Breast epithelium (tissue), 4 donors: Measurements from ENCODE around the gene KCNMB2. TPM values are rescaled to one million over a fixed set of nuclear protein-coding genes. Genes with fewer than 3 reads are reported as not detected.
"Not testable (repeated sequence)": the region's sequence is repeated elsewhere in the genome, so short reads cannot be mapped to it uniquely, and the experiment has no call there.

Source experiments
- DNase-seq, 2 donors: peaks; one replicate each; pipeline ENCODE4 v3.0.0-alpha.2; 2019; ENCODE audit warnings: low spot score in 2 of 2
- H3K27ac ChIP-seq, 2 donors: fragments of 200-600 bp; sonication (generic) in 1 of 2; one replicate each; pipeline ENCODE4 v1.5.1; 2016 to 2019; ENCODE audit warnings: mild to moderate bottlenecking in 1 of 2
- H3K27me3 ChIP-seq, 2 donors: fragments of 200-600 bp; sonication (generic) in 1 of 2; one replicate each; pipeline versions ENCODE4 v1.5.1 to v1.6.0; 2017 to 2019; ENCODE audit warnings: control low read depth in 1 of 2, mild to moderate bottlenecking in 1 of 2
- H3K36me3 ChIP-seq: fragments of 200-600 bp; one replicate; pipeline ENCODE4 v1.5.1; 2019
- H3K4me1 ChIP-seq, 2 donors: fragments of 200-600 bp; sonication (generic); one replicate each; pipeline ENCODE4 v1.5.1; 2016 to 2019; ENCODE audit warnings: control low read depth in 1 of 2
- H3K4me3 ChIP-seq, 3 donors: fragments of 200-600 bp; sonication (generic); 1 replicate in 2 of 3; 2 replicates in 1 of 3; pipeline ENCODE4 v1.5.1; 2016 to 2019; ENCODE audit warnings: mild to moderate bottlenecking in 3 of 3, moderate library complexity in 2 of 3
- H3K9me3 ChIP-seq, 2 donors: fragments of 200-600 bp; sonication (generic) in 1 of 2; one replicate each; pipeline ENCODE4 v1.5.1; 2016 to 2019; ENCODE audit warnings: control low read depth in 1 of 2
- POLR2A ChIP-seq: fragments of 450-650 bp; IDR thresholded peaks from one replicate; pipeline ENCODE4 v1.6.1; 2016; ENCODE audit warnings: antibody characterized with exemption, mild to moderate bottlenecking, moderate library complexity
- POLR2AphosphoS5 ChIP-seq, 3 donors: sonication (generic); formaldehyde crosslinking; IDR thresholded peaks; one replicate each; pipeline ENCODE4 v1.6.1; 2017; ENCODE audit warnings: antibody characterized with exemption in 3 of 3
- intact Hi-C: fragments of 100-400 bp; cut with DNase I; formaldehyde crosslinking; loops from one replicate; pipeline ENCODE4 v1.15.1; 2023; ENCODE audit warnings: low total_unique reads
- total RNA-seq, 3 donors: library from RNA; depleted of rRNA; stranded (reverse); fragments of >200 nt; gene quantifications; one replicate each; pipeline ENCODE4 v1.1.0, GENCODE V29; 2016
- TF ChIP-seq, protein P1 (sequence below), 3 donors: fragments of 450-650 bp; IDR thresholded peaks; one replicate each; pipeline ENCODE4 v1.5.1; 2016 to 2017; ENCODE audit warnings: antibody characterized with exemption in 3 of 3, mild to moderate bottlenecking in 3 of 3, moderate library complexity in 3 of 3

KCNMB2 gene
- total RNA-seq, 3 donors from 2014 or later = 0.59 TPM; not detected in 2

DNA sequence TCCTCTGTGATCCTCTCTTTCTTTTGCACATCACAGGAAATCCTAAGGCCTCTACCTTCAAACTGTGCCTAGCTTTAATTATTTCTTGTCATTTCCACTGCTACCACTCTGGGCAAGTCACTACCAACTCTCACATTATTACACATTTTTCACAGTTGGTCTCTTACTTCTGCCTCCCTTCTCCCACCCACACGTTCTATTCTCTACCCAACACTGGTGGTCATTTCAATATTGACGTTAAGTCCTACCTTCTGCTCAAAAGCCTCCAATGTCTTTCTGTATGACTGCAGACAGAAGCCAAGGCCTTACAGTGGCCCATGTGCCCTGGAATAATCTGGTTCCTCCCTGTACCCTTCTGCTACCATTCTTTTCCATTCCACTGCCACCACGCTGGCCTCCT lies 3.9 kb downstream of the KCNMB2 start:
- no peak overlapping the region for H3K27ac ChIP-seq
- H3K4me1 ChIP-seq = no peaks in the 10 kb centered on the region
- TF ChIP-seq, protein P1, sequence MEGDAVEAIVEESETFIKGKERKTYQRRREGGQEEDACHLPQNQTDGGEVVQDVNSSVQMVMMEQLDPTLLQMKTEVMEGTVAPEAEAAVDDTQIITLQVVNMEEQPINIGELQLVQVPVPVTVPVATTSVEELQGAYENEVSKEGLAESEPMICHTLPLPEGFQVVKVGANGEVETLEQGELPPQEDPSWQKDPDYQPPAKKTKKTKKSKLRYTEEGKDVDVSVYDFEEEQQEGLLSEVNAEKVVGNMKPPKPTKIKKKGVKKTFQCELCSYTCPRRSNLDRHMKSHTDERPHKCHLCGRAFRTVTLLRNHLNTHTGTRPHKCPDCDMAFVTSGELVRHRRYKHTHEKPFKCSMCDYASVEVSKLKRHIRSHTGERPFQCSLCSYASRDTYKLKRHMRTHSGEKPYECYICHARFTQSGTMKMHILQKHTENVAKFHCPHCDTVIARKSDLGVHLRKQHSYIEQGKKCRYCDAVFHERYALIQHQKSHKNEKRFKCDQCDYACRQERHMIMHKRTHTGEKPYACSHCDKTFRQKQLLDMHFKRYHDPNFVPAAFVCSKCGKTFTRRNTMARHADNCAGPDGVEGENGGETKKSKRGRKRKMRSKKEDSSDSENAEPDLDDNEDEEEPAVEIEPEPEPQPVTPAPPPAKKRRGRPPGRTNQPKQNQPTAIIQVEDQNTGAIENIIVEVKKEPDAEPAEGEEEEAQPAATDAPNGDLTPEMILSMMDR (IDR thresholded peaks at IDR 0.05) = no peak
- no peak for TF ChIP-seq POLR2AphosphoS5 (IDR thresholded peaks at IDR 0.05)
- H3K9me3 ChIP-seq = no peaks in the 10 kb centered on the region
- H3K27me3 ChIP-seq = peaks cover 0 to 6% of the 10 kb centered on the region in 2 donors
- H3K36me3 ChIP-seq = no peaks in the 10 kb centered on the region
- intact Hi-C loops = no loop called here
- no peak for DNase-seq
- no peak overlapping the region for H3K4me3 ChIP-seq

DNA sequence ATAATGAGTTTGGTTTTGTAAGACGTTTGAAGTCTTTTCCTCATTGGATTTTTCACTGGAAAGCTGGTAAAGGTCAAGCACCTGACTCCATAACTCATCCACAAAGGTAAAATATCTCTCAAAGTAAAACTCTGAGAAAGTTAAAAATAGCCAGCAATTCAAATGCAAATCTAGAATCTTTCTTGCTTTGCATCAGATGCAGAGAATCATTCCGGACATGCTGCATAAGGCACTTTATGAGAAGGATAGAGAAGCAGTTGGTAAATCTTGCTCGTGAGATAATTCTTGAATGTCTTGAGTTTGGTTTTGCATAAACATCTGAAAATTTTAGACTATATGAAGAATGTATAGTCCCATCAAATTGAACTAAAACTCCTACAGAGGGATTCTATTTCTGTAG lies 9.1 kb downstream of the KCNMB2 start:
- no peaks in the 10 kb centered on the region for H3K36me3 ChIP-seq
- H3K27me3 ChIP-seq = no peaks in the 10 kb centered on the region
- no peak overlapping the region for H3K4me3 ChIP-seq
- H3K4me1 ChIP-seq = no peaks in the 10 kb centered on the region
- H3K9me3 ChIP-seq = no peaks in the 10 kb centered on the region
- H3K27ac ChIP-seq = no peak overlapping the region
- DNase-seq = no peak
- TF ChIP-seq, protein P1 (IDR thresholded peaks at IDR 0.05) = no peak
- no peak for TF ChIP-seq POLR2A
- no peak for TF ChIP-seq POLR2AphosphoS5 (IDR thresholded peaks at IDR 0.05)
- intact Hi-C loops = no loop called here

DNA sequence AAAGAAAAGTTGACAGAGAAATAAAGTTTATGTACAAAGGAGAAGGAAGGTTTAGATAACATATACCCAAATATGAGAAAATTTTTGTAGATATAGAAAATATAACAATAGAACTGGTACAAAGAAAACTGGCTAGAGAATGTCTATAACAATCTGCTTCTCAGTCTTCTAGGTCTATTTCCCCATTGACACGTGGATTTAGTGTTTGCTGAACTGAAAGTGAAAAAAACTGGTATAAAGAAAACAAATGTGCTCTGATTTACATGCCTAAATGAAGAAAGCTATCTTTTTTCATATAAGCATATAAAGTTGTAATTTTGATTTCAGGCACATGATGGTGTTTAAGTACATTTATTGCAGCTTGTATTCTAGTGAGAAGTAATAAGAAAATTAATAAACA lies 9.8 kb downstream of the KCNMB2 start:
- intact Hi-C loops = no loop called here

DNA sequence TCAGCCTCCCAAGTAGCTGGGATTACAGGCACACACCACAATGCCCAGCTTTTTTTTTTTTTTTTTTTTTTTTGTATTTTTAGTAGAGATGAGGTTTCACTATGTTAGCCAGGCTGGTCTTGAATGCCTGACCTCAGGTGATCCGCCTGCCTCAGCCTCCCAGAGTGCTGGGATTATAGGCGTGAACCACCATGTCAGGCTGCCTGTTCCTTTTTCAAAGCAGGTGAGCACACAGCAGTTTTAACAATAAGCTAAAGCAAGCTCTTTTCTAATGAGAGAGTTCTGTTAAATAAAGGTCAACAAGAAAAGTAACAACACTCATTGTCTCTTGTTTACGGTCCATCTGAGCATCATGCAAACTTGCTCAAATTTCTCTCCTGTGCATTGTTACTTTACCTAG lies 13.2 kb downstream of the KCNMB2 start:
- DNase-seq, H3K27me3 ChIP-seq, intact Hi-C loops, H3K27ac ChIP-seq, H3K4me1 ChIP-seq, H3K9me3 ChIP-seq, H3K4me3 ChIP-seq, H3K36me3 ChIP-seq: not testable (repeated sequence)

More for the DNA sequence above, 9.8 kb downstream of the KCNMB2 start:
- DNase-seq = no peak
- TF ChIP-seq, protein P1 (IDR thresholded peaks at IDR 0.05) = no peak
- TF ChIP-seq POLR2A (no peak), POLR2AphosphoS5 (IDR thresholded peaks at IDR 0.05) (no peak)
- Histone ChIP-seq H3K4me3 (no peak overlapping the region), H3K4me1 (no peaks in the 10 kb centered on the region), H3K27ac (no peak overlapping the region), H3K27me3 (no peaks in the 10 kb centered on the region), H3K9me3 (no peaks in the 10 kb centered on the region), H3K36me3 (no peaks in the 10 kb centered on the region)

DNA sequence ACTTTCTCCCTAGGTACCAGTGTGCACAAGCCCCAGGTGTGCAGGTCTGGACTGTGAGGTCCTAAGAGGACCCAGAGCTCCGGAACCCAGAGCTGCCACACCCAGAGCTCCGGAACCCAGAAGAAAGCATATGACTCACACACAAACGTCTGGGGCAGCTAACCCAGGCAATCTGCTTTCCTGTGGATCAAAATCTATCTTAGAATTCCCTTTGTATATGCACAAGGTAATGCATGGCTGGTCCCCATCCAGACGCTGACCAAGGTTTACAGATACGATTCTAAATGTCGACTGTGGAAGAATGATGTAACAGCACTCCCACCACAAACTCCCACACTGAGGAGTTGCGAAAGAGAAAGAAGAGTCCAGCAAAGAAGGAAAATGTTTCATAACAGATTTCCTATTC lies 15.7 kb downstream of the KCNMB2 start:
- Histone ChIP-seq H3K4me1 (no peaks in the 10 kb centered on the region), H3K36me3 (no peaks in the 10 kb centered on the region), H3K27me3 (no peaks in the 10 kb centered on the region), H3K27ac (peak overlapping the region in 1 of 2 donors; percentile 19), H3K4me3 (peak overlapping the region in 2 of 3 donors; percentile 1 to 30), H3K9me3 (no peaks in the 10 kb centered on the region)
- intact Hi-C loops = no loop called here
- no peak for TF ChIP-seq POLR2AphosphoS5 (IDR thresholded peaks at IDR 0.05)
- TF ChIP-seq POLR2A = no peak
- TF ChIP-seq, protein P1 (IDR thresholded peaks at IDR 0.05) = no peak
- no peak for DNase-seq

DNA sequence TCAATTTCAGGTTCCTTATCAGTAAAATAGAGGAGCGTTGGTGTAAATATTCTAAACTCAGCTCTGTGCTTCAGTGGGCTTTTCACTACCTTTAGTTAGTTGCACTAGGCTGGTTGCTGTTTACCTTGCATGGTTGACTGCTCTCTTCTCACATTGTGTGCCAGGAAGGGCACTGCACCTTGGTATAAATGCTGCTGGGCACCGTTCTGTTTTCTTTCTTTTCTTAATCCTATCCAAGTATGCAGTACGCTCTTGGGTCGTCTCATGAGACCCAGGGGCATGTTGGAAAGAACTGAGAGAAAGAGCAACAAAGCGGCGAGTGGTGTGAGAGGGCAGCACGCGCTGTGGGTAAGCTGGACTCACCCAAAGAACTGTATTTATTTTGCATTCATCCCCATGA lies 22.4 kb downstream of the KCNMB2 start:
- intact Hi-C loops = no loop called here
- no peak for TF ChIP-seq POLR2AphosphoS5 (IDR thresholded peaks at IDR 0.05)
- TF ChIP-seq, protein P1 (IDR thresholded peaks at IDR 0.05) = no peak
- no peaks in the 10 kb centered on the region for H3K4me1 ChIP-seq
- no peaks in the 10 kb centered on the region for H3K9me3 ChIP-seq
- no peak overlapping the region for H3K27ac ChIP-seq
- no peaks in the 10 kb centered on the region for H3K36me3 ChIP-seq
- H3K4me3 ChIP-seq = no peak overlapping the region
- no peaks in the 10 kb centered on the region for H3K27me3 ChIP-seq
- no peak for DNase-seq
